ENCODE measurements around the gene EMD.

Gene EMD

DNA sequence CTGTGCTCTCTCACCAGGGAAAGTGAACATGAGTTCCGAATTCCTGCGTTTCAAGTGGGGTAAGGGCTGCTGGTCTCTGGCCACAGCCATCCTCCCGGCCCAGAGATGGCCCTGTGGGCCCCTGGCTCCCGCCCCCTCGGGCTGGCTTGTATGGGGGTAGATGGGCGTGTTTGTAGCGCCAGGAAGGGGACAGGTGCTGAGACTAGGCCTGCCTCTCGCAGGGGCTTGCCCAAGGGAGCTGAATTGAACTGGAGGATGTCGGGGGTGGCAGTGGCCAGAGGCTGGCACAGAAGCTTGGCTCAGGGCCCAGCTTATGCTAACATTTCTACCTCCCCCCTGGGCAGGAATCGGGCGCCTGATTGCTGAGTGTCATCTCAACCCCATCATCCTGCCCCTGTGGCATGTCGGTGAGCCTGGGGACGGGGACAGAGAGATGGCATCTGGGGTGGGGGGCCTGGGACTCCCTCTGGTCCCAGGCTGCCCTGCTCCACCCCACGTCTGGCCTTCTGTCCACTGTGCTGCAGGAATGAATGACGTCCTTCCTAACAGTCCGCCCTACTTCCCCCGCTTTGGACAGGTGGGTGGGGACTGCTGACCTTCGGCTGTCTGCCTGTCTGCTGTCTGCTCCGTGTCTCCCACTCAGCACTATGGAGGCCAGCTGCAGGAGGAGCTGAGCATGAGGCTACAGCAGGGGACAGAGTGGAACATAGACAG is 40.8 kb downstream of the EMD start:
- Histone ChIP-seq H3K79me2 (ENCODE audit: insufficient read depth, low read length) (no peaks in the 10 kb centered on the region), H3K4me2 (ENCODE audit: low read depth, low read length, poor library complexity, severe bottlenecking) (no peak overlapping the region), H3K4me3 (ENCODE audit: low read length, poor library complexity, severe bottlenecking) (no peak overlapping the region), H3K27me3 (ENCODE audit: insufficient read depth, low read length, poor library complexity, severe bottlenecking) (no peaks in the 10 kb centered on the region), H3K4me1 (ENCODE audit: insufficient read depth, low read length, poor library complexity, severe bottlenecking) (no peaks in the 10 kb centered on the region), H2AFZ (ENCODE audit: low read length) (no peak overlapping the region), H3K9ac (ENCODE audit: low read depth, low read length, poor library complexity, severe bottlenecking) (no peak overlapping the region), H3K36me3 (ENCODE audit: insufficient read depth, low read length) (no peaks in the 10 kb centered on the region), H3K9me2 (replicated peaks; ENCODE audit: low read depth, low read length) (no peaks in the 10 kb centered on the region), H4K20me1 (ENCODE audit: insufficient read depth, low read length, poor library complexity, severe bottlenecking) (no peaks in the 10 kb centered on the region), H3K9me3 (ENCODE audit: insufficient read depth, low read depth, low read length) (no peaks in the 10 kb centered on the region), H3F3A (ENCODE audit: low read depth) (no peaks in the 10 kb centered on the region)
- TF ChIP-seq EZH2phosphoT487 (IDR thresholded peaks at IDR 0.05; ENCODE audit: borderline replicate concordance) (no peak), CTCF (conservative IDR thresholded peaks at IDR 0.05; ENCODE audit: low read length) (no peak)

- Histone ChIP-seq H4K20me1 (ENCODE audit: insufficient read depth, low read length, poor library complexity, severe bottlenecking) (no peaks in the 10 kb centered on the region), H3K9me2 (replicated peaks; ENCODE audit: low read depth, low read length) (no peaks in the 10 kb centered on the region), H3F3A (ENCODE audit: low read depth) (no peaks in the 10 kb centered on the region), H3K4me1 (ENCODE audit: insufficient read depth, low read length, poor library complexity, severe bottlenecking) (no peaks in the 10 kb centered on the region), H3K27me3 (ENCODE audit: insufficient read depth, low read length, poor library complexity, severe bottlenecking) (no peaks in the 10 kb centered on the region), H2AFZ (ENCODE audit: low read length) (no peak overlapping the region), H3K79me2 (ENCODE audit: insufficient read depth, low read length) (no peaks in the 10 kb centered on the region), H3K9me3 (ENCODE audit: insufficient read depth, low read depth, low read length) (no peaks in the 10 kb centered on the region), H3K36me3 (ENCODE audit: insufficient read depth, low read length) (no peaks in the 10 kb centered on the region), H3K4me2 (ENCODE audit: low read depth, low read length, poor library complexity, severe bottlenecking) (no peak overlapping the region), H3K4me3 (ENCODE audit: low read length, poor library complexity, severe bottlenecking) (no peak overlapping the region), H3K9ac (ENCODE audit: low read depth, low read length, poor library complexity, severe bottlenecking) (no peak overlapping the region)
- TF ChIP-seq EZH2phosphoT487 (IDR thresholded peaks at IDR 0.05; ENCODE audit: borderline replicate concordance) (no peak), CTCF (conservative IDR thresholded peaks at IDR 0.05; ENCODE audit: low read length) (no peak)
These were observed 41.3 kb downstream of the EMD start for GRCh38 chrX:154420402-154420756.

GRCh38 chrX:154426916-154427770 is 48.0 kb downstream of the EMD start:
- Histone ChIP-seq H3K79me2 (ENCODE audit: insufficient read depth, low read length) (peaks cover 43% of the 10 kb centered on the region), H3K9me2 (replicated peaks; ENCODE audit: low read depth, low read length) (no peaks in the 10 kb centered on the region), H3K4me2 (ENCODE audit: low read depth, low read length, poor library complexity, severe bottlenecking) (peak overlapping the region; percentile 92), H3K9me3 (ENCODE audit: insufficient read depth, low read depth, low read length) (no peaks in the 10 kb centered on the region), H3K4me3 (ENCODE audit: low read length, poor library complexity, severe bottlenecking) (peak overlapping the region; percentile 91), H3K4me1 (ENCODE audit: insufficient read depth, low read length, poor library complexity, severe bottlenecking) (peaks cover 18% of the 10 kb centered on the region), H3K36me3 (ENCODE audit: insufficient read depth, low read length) (no peaks in the 10 kb centered on the region), H3F3A (ENCODE audit: low read depth) (no peaks in the 10 kb centered on the region), H2AFZ (ENCODE audit: low read length) (no peak overlapping the region), H3K27me3 (ENCODE audit: insufficient read depth, low read length, poor library complexity, severe bottlenecking) (no peaks in the 10 kb centered on the region), H4K20me1 (ENCODE audit: insufficient read depth, low read length, poor library complexity, severe bottlenecking) (no peaks in the 10 kb centered on the region), H3K9ac (ENCODE audit: low read depth, low read length, poor library complexity, severe bottlenecking) (peak overlapping the region; percentile 81)
- TF ChIP-seq CTCF (conservative IDR thresholded peaks at IDR 0.05; ENCODE audit: low read length), result no peak
